Stimulated activated CD4-positive, alpha-beta T cell treated with anti-CD3 and anti-CD28 coated beads, Interleukin-12 subunit alpha, Interleukin-12 subunit beta, amount 100 ng/mL, for 48 hours (primary cell): ENCODE data around the gene CIBAR2.
"Not testable (repeated sequence)": the region's sequence is repeated elsewhere in the genome, so short reads cannot be mapped to it uniquely, and the experiment has no call there.

ENCODE experiments used
- DNase-seq, 3 donors: peaks; one replicate each; pipeline ENCODE4 v3.0.0-alpha.2; 2020; ENCODE audit warnings: low read depth in 2 of 3, low spot score in 1 of 3

CIBAR2 gene

DNA sequence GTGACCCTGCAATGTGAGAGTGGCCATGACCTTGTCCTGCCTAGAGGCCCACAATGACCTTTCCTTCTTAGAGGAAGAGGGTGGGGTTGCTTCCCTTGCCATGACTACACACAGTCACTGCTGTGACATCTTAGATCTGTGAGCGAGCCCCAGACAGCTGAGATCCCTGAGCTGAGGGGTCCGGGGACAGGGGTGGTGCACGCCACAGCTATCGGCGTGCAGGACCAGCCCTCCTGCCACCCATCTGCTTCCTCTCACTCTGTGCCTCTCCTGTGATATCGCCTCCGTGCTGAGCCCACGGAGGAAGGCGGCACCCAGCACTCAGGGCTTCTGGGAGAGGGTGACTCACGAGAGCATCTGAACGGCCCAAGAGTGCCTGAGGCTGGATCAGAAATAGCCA, 49.4 kb downstream of the CIBAR2 start:
- DNase-seq, result no peak

DNA sequence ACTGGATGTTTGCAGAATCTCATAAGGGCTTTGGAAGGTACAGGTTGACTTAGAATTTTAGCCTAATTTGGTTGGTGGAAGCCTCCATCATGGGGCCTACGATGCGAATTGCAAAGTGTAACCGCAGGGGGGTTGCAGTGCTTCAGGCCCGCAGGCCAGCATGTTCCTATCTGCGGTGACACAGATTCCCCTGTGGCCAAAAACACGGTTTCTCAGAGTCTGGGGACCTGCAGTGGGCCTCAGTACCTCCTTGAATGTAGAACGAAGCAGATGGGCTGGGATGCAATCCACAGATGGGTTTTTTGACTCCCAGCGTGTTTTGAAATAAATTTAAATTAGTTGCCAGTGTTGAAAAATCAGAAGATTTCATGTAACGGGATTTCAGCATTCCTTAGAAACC, 49.9 kb downstream of the CIBAR2 start:
- DNase-seq, result no peak

DNA sequence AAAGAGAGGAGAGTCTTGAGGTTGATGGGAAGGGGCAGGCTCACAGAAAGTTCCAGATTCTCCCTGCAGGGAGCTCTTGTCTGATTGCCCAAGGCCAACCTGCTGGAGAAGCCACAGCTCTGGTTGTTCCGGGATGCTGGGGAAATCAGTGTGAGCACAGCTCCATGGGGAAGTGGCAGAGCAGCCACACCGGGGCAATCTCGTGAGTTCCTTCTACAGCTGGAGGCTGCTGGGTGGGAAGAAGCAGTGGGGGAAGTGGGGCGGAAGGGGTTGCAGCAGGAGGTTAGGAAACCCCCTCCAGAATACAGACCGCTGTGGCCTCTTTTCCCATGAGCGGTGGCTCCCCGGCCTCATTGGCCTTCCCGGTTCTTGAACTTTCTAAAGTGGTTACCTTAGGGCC, 50.7 kb downstream of the CIBAR2 start:
- no peak for DNase-seq

DNA sequence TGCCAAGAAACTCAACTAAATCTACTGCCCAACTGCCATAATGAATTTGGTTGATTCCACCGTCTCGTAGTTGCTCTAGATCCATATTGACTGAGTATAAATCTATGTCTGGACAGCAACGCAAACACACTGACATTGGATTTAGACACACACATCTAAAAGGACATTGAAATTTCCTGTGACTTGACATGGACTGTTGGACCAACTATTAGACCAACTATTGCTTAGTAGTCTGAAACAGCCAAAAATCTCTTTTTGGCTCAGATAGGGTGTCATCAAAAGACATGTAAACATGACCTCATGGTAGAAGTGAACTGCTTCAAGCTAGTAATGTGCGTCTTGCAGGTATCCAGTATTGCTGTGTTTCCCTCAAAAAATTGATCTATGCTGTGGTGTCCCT, 53.4 kb downstream of the CIBAR2 start:
- DNase-seq, result no peak

DNA sequence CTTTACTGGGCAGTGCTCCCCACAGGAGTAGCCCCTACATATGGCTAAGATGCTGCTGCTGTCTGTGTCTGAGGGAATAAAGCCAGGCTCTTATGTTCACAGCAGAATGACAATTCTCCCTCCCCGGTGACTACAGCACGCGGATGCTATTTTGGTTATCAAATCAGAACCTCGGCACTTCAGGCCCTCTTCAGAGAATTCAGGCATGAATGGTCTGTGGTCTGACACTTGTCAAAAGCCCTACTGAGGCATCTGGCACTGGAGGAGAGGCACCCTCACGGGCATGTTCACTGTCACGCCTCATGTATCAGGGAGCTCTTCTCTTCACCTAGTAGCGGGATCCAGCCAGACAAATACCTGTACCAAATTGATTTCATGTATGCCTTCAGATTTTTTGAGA, 54.3 kb downstream of the CIBAR2 start:
- no peak for DNase-seq

DNA sequence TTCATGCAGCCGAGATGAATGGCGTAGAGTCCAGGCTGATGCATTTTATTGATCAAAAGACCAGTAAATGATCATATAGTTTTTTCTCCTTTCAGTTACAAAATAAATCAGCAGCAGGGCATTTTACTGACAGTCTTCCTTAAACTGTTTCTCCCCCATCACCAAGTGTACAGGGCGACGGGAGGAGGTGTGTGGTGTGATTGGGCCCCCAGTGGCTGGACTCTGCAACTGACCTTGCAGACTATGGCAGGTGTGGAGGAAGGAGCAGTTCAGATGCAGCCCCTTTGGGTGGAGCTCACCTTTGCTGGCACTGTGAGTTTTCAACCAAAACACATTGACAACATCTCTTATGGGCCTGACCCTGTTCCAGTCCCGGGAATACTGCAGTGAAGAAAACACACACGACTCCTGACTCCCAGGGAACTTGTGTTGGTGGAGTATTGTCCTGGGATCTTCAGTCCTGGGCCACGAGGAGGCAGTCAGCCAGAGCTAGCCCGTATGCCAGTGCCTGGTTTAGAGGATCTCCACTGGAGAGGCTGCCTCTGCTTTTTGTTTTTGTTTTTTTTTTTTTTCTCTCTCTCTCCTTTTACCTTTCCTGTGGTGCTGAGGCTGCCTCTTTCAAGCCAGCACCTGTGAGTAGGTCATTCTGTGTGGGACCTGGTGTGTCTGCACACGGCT, 54.9 kb downstream of the CIBAR2 start:
- no peak for DNase-seq

DNA sequence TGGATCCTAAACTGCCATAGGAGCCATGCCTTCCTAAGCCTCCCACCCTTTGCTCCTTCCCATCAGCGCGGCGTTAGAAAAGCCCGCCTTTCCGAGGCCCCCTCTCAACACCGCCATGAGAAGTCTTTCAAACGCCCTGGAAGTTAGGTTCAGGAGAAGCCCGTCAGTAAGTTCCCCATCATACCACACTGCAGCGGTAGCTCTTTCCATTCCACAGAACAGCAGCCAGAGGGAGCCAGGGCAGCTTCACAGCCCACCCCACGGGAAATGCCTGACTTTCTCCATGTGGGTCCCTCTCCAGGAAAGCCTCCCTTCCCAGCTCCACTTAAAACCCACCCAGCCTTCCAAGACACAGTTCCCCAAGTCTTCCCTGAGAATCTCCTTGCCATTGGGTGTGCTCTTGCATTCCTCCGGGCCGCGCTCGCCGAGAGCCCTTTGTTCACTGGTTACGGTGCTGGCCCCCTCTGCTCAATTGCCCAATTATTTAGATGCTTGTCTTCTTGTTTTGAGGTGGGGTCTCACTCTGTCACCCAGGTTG, 56.0 kb downstream of the CIBAR2 start:
- no peak for DNase-seq

DNA sequence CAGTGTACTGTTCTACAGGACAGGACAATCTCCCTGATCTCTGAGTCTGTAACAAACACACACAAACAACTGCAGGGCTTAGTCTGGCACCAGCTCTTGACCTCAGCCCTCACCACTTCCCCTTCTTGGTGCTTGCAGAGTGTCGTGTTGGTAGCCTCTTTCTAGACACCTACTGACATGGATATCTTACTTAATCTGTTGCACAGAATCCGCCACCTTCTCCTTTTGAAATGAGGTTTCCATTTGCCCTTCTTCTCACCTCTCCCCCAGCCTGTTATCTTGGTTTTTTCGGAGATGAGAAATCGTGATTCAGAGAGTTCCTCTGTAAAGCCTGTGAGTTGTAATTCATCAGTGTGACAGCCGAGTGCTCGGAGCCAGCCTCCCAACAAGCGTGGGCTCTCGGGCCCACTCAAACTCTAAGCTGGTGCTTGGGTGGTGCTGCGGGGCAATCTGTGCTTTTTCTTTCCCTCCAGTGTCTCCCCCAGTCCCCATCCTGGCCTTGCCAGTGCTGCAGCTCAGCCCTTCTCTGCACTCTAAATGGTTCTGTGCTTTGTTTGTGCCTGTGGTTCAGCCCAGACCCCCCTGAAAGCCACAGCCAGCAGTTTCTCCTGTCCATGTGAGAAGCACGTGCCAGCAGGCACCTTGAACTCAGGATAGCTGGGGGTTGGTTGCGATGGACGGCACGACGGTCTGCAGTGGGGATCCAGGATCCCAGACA, 56.6 kb downstream of the CIBAR2 start:
- DNase-seq, result peak; percentile 39 to 55 (median 53)

DNA sequence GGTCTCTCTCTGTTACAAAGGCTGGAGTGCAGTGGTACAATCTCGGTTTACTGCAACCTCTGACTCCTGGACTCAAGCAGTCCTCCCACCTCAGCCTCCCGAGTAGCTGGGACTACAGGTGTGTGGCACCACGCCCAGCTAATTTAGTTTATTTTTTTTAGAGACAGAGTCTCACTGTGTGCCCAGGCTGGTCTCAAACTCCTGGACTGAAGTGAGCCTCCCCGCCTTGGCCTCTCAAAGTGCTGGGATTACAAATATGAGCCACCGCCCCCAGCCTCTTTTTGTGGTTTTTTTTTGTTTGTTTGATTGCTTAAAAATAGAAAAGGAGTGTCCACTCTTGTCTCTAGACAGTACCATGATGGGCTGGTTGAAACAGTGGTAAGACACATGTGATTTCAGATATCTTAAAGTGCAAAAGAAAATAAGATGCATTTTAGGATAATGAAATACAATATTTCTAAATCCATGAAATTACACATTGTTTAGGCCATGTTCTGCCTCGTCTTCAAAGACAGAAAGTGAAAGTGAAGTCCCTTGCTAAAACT, 57.3 kb downstream of the CIBAR2 start:
- DNase-seq, result no peak

DNA sequence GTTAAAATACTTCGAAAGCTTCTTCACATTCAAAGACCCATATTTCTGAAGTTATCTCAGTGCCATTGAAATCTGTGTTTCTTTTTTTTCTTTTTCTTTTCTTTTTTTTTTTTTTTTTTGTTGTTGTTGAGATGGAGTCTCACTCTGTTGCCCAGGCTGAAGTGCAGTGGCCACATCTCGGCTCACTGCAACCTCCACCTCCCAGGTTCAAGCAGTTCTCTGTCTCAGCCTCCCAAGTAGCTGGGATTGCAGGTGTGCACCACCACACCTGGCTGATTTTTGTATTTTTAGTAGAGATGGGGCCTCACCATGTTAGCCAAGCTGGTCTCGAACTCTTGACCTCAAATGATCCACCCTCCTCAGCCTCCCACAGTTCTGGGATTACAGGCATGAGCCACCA, 58.0 kb downstream of the CIBAR2 start:
- not testable (repeated sequence) for DNase-seq

DNA sequence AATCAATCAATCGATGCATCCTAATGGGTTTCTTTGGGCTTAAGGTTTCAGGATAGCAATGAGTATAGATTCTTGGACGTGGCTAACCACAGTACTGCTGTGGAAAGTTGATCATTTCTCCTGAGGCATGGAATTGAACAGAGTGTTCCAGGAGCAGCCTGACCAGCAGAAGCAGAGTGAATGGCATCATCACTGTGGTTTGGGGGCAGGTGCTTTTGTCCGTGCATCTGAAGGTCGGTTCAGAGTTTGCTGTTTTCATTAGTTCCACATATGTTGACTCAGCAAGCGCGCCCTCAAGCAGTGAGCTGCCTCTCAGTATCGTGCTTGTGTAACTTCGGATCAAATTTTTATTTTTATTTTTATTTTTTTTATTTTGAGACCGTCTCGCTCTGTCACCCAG, 59.7 kb downstream of the CIBAR2 start:
- DNase-seq, result no peak

DNA sequence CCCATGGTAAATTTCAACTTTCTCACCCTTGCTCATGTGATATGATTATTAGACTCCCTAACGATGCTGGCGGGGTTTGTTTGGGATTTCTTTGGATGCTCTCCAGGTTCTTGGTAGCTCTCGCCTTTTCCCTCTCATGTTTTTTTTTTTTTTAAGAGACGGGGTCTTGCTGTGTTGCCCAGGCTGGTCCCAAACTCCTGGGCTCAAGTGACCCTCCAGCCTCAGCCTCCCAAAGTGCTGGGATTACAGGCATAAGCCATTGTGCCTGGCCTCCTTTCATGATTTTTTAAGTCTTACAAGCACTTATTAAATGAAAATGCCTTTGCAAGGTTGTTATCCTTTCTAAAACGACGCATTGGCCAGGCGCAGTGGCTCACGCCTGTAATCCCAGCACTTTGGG, 60.6 kb downstream of the CIBAR2 start:
- DNase-seq, result no peak

DNA sequence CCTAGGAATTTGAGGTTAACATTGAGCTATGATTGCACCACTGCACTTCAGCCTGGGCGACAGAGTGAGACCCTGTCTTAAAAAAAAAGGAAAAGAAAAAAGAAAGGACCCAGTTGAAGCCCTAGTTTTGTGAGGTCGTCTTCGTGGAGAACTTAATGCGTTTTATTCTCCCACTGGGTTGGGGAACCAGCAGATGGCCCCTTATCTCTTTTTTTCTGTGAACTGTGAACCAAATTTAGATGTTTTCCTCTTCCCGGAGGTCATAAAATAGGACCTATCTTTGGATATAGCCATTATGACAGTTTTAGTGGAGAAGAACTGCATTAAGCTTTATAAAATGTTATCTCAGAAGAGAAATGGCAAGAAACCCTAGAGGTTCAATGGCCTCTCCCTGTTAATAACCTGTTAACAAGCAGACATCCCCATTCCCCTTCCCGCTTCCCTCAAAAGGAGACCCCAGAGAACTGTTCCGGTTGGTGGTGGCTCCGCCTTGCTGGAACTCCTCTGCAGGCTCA, 61.1 kb downstream of the CIBAR2 start:
- DNase-seq, result no peak

DNA sequence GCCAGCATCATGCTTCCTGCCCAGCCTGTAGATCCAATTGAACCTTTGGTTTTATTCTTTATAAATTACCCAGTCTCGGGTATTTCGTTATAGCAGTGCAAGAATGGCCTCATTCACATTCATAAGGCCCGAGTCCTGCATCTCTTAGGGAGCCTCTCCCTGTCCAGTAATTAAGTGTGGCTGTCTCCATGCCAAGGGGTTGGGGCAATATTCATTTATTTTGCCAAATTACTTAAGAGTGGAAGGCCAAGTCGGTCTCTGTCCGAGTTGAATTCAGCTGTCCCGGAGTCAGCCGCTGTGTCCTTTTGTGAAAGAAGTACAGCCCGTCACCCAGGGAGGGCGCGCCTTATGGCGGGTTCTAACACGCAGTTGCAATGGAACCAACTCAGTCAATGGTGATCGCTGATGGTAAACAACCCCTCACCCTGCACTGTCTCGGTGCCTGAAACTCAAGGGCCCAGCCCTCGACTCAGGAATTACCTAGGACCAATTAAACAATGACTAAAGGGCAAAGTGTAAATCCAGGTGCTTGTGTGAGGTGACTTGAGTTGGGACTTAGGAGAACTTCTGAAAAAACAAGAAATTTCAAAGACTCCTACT, 62.5 kb downstream of the CIBAR2 start:
- DNase-seq, result no peak

DNA sequence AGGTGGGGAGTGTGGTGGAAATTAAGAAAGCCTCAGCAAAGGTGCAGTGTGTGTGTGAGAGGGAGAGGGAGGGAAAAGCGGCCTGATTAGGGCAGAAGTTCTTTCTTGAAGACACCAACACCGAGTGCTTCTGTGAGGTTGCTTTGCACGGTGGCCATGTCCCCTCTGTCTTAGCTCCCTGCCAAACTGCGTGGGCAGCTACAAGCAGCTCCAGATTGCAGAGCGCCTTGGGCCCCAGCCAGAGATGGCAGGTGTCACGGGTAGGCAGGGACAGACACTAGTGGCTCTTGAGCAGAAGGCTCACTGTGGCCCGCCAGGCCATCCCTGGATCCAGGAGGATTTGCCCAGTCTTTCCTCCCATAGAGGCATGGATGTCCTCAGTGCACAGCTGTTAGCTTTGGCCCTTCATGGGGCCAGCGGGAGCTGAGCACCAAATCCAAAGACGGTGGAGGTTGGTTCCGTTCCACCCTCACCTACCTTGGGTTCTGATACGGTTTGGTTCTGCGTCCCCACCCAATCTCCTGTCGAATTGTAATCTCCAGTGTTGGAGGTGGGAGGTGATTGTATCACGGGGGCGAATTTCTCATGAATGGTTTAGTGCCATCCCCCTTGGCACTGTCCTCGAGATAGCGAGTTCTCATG, 63.2 kb downstream of the CIBAR2 start:
- DNase-seq, result no peak
